Glutamatergic neuron (in vitro differentiated cells): Measurements from ENCODE around the gene SLC40A1. TPM values are rescaled to one million over a fixed set of nuclear protein-coding genes. Genes with fewer than 3 reads are reported as not detected.

ENCODE experiments used
- DNase-seq: peaks from one replicate; pipeline ENCODE4 v3.0.0; 2022
- H3K27ac Mint-ChIP-seq: one replicate; pipeline ENCODE4 v1.8.0; 2020; ENCODE audit warnings: mild to moderate bottlenecking, mixed read lengths, inconsistent platforms; ENCODE audit not compliant: unreplicated experiment
- H3K27me3 Mint-ChIP-seq: one replicate; pipeline ENCODE4 v1.8.0; 2020; ENCODE audit warnings: mild to moderate bottlenecking, moderate library complexity, mixed read lengths, inconsistent platforms; ENCODE audit not compliant: unreplicated experiment
- H3K36me3 Mint-ChIP-seq: one replicate; pipeline ENCODE4 v1.8.0; 2020; ENCODE audit warnings: mild to moderate bottlenecking, mixed read lengths, inconsistent platforms; ENCODE audit not compliant: unreplicated experiment
- H3K4me1 Mint-ChIP-seq: one replicate; pipeline ENCODE4 v1.8.0; 2020; ENCODE audit warnings: mild to moderate bottlenecking, low read depth, mixed read lengths, inconsistent platforms; ENCODE audit not compliant: unreplicated experiment
- H3K4me3 Mint-ChIP-seq: one replicate; pipeline ENCODE4 v1.8.0; 2020; ENCODE audit warnings: mild to moderate bottlenecking, mixed read lengths, inconsistent platforms; ENCODE audit not compliant: unreplicated experiment
- H3K9me3 Mint-ChIP-seq: one replicate; pipeline ENCODE4 v1.8.0; 2020; ENCODE audit warnings: mild to moderate bottlenecking, moderate library complexity, mixed read lengths, inconsistent platforms; ENCODE audit not compliant: unreplicated experiment
- total RNA-seq: library from RNA; stranded (reverse); fragmentation: NEBNext Ultra II Directional; extraction: Animal tissue kit (Norgen Biotek cat#: 25700); gene quantifications from one replicate; pipeline ENCODE4 v1.2.1, GENCODE V29; 2021; ENCODE audit not compliant: unreplicated experiment
- TF ChIP-seq, protein P1 (sequence below): fragments of 200-600 bp; sonication (generic); IDR thresholded peaks from one replicate; pipeline ENCODE4 v1.5.0; 2021; ENCODE audit not compliant: partially characterized antibody, unreplicated experiment

The SLC40A1 gene
- total RNA-seq, 1 donor from 2014 or later = 0.56 TPM

DNA sequence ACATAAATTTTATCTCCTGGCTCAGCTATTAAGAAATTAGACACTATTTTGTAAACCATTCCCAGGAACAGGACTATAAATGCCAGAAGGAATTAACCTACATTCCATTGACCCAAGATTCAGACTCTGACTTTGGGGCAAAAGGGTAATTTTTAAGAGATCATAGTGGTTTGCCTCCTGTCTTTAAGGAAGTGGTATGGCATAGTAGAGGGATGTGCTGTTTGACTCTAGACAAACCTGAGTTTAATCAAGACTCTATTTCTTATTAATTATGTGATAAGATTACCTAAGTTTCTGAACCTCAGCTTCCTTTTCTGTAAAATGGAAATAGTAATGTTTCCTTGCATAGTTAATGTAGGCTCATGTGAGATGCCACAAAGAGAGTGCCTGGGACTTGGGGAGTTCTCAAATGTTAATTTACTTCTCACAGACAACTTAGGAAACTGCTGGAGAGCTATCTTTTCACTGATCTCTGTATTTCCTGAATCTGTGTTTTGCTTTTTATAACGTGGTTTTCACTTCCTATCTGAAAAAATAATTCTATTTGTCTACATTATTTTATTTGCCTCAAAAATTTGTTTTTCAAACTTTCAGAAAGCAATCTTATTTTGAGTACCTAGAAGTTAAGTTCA is 11.9 kb upstream of the SLC40A1 start:
- DNase-seq = no peak
- Mint-ChIP-seq H3K9me3 (no peaks in the 10 kb centered on the region), H3K27ac (no peak overlapping the region), H3K4me1 (no peaks in the 10 kb centered on the region), H3K27me3 (peaks cover 2% of the 10 kb centered on the region), H3K4me3 (no peak overlapping the region), H3K36me3 (no peaks in the 10 kb centered on the region)
- TF ChIP-seq, protein P1, sequence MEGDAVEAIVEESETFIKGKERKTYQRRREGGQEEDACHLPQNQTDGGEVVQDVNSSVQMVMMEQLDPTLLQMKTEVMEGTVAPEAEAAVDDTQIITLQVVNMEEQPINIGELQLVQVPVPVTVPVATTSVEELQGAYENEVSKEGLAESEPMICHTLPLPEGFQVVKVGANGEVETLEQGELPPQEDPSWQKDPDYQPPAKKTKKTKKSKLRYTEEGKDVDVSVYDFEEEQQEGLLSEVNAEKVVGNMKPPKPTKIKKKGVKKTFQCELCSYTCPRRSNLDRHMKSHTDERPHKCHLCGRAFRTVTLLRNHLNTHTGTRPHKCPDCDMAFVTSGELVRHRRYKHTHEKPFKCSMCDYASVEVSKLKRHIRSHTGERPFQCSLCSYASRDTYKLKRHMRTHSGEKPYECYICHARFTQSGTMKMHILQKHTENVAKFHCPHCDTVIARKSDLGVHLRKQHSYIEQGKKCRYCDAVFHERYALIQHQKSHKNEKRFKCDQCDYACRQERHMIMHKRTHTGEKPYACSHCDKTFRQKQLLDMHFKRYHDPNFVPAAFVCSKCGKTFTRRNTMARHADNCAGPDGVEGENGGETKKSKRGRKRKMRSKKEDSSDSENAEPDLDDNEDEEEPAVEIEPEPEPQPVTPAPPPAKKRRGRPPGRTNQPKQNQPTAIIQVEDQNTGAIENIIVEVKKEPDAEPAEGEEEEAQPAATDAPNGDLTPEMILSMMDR = no peak

DNA sequence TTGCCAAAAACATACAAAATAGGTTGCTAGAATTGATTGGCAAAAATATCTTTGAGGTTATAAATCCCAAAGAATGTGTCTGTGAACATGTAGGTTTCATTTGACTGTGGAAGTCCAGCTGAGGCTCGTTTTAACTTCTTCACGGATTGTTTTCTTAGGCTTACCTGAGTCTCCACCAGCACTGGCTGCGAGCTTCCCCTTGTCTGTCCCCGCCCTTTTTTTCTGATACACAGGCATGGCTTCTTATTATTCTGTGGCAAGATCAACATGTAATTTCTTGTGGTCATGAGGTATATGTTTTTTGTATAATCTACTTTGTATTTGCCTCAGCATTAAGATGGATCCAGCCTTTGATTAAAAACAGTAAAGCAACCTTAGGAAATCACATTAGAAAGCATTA is 7.2 kb upstream of the SLC40A1 start:
- no peaks in the 10 kb centered on the region for H3K4me1 Mint-ChIP-seq
- TF ChIP-seq, protein P1 = no peak
- peaks cover 2% of the 10 kb centered on the region for H3K27me3 Mint-ChIP-seq
- no peaks in the 10 kb centered on the region for H3K9me3 Mint-ChIP-seq
- no peak overlapping the region for H3K4me3 Mint-ChIP-seq
- H3K36me3 Mint-ChIP-seq = no peaks in the 10 kb centered on the region
- no peak for DNase-seq
- H3K27ac Mint-ChIP-seq = no peak overlapping the region

DNA sequence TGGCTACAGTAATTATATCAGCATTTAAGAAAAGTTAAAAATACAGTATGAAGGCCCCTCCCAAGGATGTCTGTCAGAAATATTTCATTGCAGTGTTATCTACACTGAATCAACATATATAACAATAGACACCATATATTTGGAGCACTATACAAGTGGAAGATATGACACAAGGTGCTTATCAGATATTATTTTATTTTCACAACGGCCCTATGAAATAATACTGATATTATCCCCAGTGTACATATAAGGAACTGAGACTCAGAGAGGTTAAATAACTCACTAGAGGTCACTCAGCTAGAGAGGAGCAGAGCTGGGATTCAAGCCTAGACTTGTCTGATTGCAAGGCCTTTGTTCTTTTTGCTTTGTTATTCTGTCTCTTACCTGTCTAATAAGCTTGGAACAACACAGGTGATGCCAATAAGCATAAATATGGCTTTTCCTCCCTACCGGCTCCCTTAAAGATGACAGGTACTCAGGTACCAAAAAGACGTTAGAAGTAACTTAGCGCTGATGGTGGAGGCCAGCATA is 4.7 kb upstream of the SLC40A1 start:
- H3K27ac Mint-ChIP-seq = no peak overlapping the region
- no peaks in the 10 kb centered on the region for H3K9me3 Mint-ChIP-seq
- H3K36me3 Mint-ChIP-seq = no peaks in the 10 kb centered on the region
- H3K27me3 Mint-ChIP-seq = peaks cover 7% of the 10 kb centered on the region
- TF ChIP-seq, protein P1 = no peak
- no peak for DNase-seq
- no peak overlapping the region for H3K4me3 Mint-ChIP-seq
- H3K4me1 Mint-ChIP-seq = peaks cover under 1% of the 10 kb centered on the region

DNA sequence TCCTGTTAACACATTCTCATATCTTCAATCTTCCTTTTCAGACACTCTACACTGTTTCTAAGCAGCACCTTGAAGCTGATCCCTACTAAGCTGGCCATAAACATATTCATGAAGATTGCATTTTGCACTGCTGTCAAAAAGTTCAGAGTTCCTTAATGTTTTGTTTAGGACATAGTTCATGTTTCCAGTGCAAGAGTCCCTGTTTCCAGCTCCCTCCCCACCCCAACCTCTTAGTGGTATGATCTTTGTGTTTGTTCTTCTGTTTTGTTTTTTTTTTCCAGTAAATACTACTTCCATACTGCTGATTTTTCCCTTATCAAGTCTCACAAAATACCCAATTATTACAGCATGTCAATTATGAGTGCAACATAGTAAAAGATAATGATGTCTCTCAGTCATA is 4.1 kb upstream of the SLC40A1 start:
- peaks cover 10% of the 10 kb centered on the region for H3K27me3 Mint-ChIP-seq
- no peak overlapping the region for H3K4me3 Mint-ChIP-seq
- H3K4me1 Mint-ChIP-seq = peaks cover 4% of the 10 kb centered on the region

More for the DNA sequence above, 4.1 kb upstream of the SLC40A1 start:
- no peak for DNase-seq
- TF ChIP-seq, protein P1 = no peak
- Mint-ChIP-seq H3K27ac (no peak overlapping the region), H3K36me3 (no peaks in the 10 kb centered on the region), H3K9me3 (no peaks in the 10 kb centered on the region)
